ELF-1 (cell line): ENCODE results near the gene GPR31.

Source experiments
- DNase-seq: peaks from one replicate; pipeline ENCODE4 v3.0.0-alpha.2; 2016; ENCODE audit warnings: low read depth, low spot score

Gene GPR31

GRCh38 chr6:167140589-167141474 lies 16.9 kb downstream of the GPR31 start:
- no peak for DNase-seq

- DNase-seq, result no peak
Observed at GRCh38 chr6:167139761-167140160, 18.0 kb downstream of the GPR31 start.

- DNase-seq, result no peak
Observed at GRCh38 chr6:167137881-167138280, 19.9 kb downstream of the GPR31 start.

GRCh38 chr6:167137081-167137480 lies 20.7 kb downstream of the GPR31 start:
- DNase-seq, result no peak

- no peak for DNase-seq
Observed at GRCh38 chr6:167136376-167136775, 21.4 kb downstream of the GPR31 start.

- DNase-seq, result no peak
Observed at GRCh38 chr6:167134448-167135328, 23.1 kb downstream of the GPR31 start.

- no peak for DNase-seq
Observed at GRCh38 chr6:167130712-167131684, 26.8 kb downstream of the GPR31 start.

- no peak for DNase-seq
Observed at GRCh38 chr6:167130008-167130677, 27.6 kb downstream of the GPR31 start.

- no peak for DNase-seq
Observed at GRCh38 chr6:167129562-167129961, 28.2 kb downstream of the GPR31 start.

- DNase-seq, result no peak
Observed at GRCh38 chr6:167129159-167129558, 28.6 kb downstream of the GPR31 start.

GRCh38 chr6:167127785-167128531 lies 29.8 kb downstream of the GPR31 start:
- DNase-seq, result no peak

- DNase-seq, result no peak
Observed at GRCh38 chr6:167125855-167126349, 31.9 kb downstream of the GPR31 start.

- no peak for DNase-seq
Observed at GRCh38 chr6:167125410-167125809, 32.4 kb downstream of the GPR31 start.

- DNase-seq, result no peak
Observed at GRCh38 chr6:167124753-167125152, 33.0 kb downstream of the GPR31 start.

GRCh38 chr6:167122827-167123657 lies 34.7 kb downstream of the GPR31 start, which contains the start of gene CCR6:
TSS of gene CCR6 (plus strand) at chr6:167123096. CDS start at chr6:167136135, 13,039 bp downstream.
- no peak for DNase-seq

GRCh38 chr6:167122041-167122826 lies 35.5 kb downstream of the GPR31 start:
- no peak for DNase-seq

GRCh38 chr6:167121335-167121841 lies 36.4 kb downstream of the GPR31 start:
- DNase-seq, result no peak

GRCh38 chr6:167120583-167120903 lies 37.2 kb downstream of the GPR31 start:
- no peak for DNase-seq
